ENCODE measurements around the gene TTC7B.

DNA sequence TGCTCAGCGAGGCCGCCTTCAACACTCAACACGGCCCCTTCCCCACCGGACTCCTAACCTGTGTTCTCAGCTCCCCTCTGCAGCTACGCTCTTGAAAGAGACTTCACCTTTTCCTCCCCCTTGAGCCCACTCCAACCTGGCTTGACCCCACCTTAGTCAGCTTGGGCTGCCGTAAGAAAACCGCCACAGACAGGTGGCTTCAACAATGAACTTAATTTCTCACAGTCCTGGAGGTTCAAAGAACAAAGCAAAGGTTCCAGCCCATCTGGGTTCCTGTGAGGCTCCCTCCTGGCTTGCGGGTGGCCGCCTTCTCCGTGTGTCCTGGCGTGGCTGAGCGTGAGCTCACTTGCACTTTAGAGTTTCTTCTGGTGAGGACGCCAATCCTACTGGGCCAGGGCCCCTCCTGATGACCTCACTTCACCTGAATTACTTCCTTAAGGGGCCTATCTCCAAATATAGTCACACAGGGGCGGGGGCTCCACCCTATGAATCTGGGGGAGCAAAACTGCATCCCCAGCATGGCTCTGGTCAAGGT, 280.6 kb downstream of the TTC7B start:
- TF ChIP-seq REST (IDR thresholded peaks at IDR 0.05; ENCODE audit: unreplicated experiment) (no peak), CTCF (conservative IDR thresholded peaks at IDR 0.05; ENCODE audit: low read depth in 2 of 2) (no peak), POLR2AphosphoS5 (IDR thresholded peaks at IDR 0.05; ENCODE audit: low read depth) (no peak), EZH2 (IDR thresholded peaks at IDR 0.05; ENCODE audit: low read depth, unreplicated experiment) (no peak), ZNF331 (CRISPR knock-in tag; IDR thresholded peaks at IDR 0.05; ENCODE audit: low read depth) (no peak), JUNB (IDR thresholded peaks at IDR 0.05; ENCODE audit: unreplicated experiment) (no peak), EZH2phosphoT487 (IDR thresholded peaks at IDR 0.05; ENCODE audit: unreplicated experiment) (no peak), CREB1 (CRISPR knock-in tag; IDR thresholded peaks at IDR 0.05; ENCODE audit: low read depth) (no peak), NANOG (IDR thresholded peaks at IDR 0.05; ENCODE audit: borderline replicate concordance) (no peak), ETS1 (IDR thresholded peaks at IDR 0.05) (no peak), ZNF114 (CRISPR knock-in tag; IDR thresholded peaks at IDR 0.05) (no peak), STAT1 (IDR thresholded peaks at IDR 0.05; ENCODE audit: unreplicated experiment) (no peak)
- TF ChIP-seq, protein P1, sequence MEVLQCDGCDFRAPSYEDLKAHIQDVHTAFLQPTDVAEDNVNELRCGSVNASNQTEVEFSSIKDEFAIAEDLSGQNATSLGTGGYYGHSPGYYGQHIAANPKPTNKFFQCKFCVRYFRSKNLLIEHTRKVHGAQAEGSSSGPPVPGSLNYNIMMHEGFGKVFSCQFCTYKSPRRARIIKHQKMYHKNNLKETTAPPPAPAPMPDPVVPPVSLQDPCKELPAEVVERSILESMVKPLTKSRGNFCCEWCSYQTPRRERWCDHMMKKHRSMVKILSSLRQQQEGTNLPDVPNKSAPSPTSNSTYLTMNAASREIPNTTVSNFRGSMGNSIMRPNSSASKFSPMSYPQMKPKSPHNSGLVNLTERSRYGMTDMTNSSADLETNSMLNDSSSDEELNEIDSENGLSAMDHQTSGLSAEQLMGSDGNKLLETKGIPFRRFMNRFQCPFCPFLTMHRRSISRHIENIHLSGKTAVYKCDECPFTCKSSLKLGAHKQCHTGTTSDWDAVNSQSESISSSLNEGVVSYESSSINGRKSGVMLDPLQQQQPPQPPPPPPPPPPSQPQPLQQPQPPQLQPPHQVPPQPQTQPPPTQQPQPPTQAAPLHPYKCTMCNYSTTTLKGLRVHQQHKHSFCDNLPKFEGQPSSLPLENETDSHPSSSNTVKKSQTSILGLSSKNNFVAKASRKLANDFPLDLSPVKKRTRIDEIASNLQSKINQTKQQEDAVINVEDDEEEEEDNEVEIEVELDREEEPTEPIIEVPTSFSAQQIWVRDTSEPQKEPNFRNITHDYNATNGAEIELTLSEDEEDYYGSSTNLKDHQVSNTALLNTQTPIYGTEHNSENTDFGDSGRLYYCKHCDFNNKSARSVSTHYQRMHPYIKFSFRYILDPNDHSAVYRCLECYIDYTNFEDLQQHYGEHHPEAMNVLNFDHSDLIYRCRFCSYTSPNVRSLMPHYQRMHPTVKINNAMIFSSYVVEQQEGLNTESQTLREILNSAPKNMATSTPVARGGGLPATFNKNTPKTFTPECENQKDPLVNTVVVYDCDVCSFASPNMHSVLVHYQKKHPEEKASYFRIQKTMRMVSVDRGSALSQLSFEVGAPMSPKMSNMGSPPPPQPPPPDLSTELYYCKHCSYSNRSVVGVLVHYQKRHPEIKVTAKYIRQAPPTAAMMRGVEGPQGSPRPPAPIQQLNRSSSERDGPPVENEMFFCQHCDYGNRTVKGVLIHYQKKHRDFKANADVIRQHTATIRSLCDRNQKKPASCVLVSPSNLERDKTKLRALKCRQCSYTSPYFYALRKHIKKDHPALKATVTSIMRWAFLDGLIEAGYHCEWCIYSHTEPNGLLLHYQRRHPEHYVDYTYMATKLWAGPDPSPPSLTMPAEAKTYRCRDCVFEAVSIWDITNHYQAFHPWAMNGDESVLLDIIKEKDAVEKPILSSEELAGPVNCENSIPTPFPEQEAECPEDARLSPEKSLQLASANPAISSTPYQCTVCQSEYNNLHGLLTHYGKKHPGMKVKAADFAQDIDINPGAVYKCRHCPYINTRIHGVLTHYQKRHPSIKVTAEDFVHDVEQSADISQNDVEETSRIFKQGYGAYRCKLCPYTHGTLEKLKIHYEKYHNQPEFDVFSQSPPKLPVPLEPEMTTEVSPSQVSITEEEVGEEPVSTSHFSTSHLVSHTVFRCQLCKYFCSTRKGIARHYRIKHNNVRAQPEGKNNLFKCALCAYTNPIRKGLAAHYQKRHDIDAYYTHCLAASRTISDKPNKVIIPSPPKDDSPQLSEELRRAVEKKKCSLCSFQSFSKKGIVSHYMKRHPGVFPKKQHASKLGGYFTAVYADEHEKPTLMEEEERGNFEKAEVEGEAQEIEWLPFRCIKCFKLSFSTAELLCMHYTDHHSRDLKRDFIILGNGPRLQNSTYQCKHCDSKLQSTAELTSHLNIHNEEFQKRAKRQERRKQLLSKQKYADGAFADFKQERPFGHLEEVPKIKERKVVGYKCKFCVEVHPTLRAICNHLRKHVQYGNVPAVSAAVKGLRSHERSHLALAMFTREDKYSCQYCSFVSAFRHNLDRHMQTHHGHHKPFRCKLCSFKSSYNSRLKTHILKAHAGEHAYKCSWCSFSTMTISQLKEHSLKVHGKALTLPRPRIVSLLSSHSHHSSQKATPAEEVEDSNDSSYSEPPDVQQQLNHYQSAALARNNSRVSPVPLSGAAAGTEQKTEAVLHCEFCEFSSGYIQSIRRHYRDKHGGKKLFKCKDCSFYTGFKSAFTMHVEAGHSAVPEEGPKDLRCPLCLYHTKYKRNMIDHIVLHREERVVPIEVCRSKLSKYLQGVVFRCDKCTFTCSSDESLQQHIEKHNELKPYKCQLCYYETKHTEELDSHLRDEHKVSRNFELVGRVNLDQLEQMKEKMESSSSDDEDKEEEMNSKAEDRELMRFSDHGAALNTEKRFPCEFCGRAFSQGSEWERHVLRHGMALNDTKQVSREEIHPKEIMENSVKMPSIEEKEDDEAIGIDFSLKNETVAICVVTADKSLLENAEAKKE (CRISPR knock-in tag; IDR thresholded peaks at IDR 0.05): no peak

All from GM23338 (cell line).